GM12864 (cell line): ENCODE data around the gene KCNAB2.

Experiments used
- DNase-seq: peaks from one replicate; pipeline ENCODE4 v3.0.0-alpha.2; 2011; ENCODE audit warnings: low read depth
- H3K4me3 ChIP-seq: 2 replicates; pipeline ENCODE4 v1.5.1; 2011; ENCODE audit warnings: mild to moderate bottlenecking, low read depth, low read length, control low read depth
- TF ChIP-seq, protein P1 (sequence below): IDR thresholded peaks from 2 replicates; pipeline ENCODE4 v1.5.1; 2011; ENCODE audit warnings: low read depth, mild to moderate bottlenecking, moderate library complexity, low read length, control low read depth, inconsistent platforms; ENCODE audit errors: missing control alignments

Gene KCNAB2

GRCh38 chr1:6005276-6005917 is 40.3 kb upstream of the KCNAB2 start:
- TF ChIP-seq, protein P1, sequence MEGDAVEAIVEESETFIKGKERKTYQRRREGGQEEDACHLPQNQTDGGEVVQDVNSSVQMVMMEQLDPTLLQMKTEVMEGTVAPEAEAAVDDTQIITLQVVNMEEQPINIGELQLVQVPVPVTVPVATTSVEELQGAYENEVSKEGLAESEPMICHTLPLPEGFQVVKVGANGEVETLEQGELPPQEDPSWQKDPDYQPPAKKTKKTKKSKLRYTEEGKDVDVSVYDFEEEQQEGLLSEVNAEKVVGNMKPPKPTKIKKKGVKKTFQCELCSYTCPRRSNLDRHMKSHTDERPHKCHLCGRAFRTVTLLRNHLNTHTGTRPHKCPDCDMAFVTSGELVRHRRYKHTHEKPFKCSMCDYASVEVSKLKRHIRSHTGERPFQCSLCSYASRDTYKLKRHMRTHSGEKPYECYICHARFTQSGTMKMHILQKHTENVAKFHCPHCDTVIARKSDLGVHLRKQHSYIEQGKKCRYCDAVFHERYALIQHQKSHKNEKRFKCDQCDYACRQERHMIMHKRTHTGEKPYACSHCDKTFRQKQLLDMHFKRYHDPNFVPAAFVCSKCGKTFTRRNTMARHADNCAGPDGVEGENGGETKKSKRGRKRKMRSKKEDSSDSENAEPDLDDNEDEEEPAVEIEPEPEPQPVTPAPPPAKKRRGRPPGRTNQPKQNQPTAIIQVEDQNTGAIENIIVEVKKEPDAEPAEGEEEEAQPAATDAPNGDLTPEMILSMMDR: no peak
- no peak for DNase-seq
- no peak overlapping the region for H3K4me3 ChIP-seq

DNA sequence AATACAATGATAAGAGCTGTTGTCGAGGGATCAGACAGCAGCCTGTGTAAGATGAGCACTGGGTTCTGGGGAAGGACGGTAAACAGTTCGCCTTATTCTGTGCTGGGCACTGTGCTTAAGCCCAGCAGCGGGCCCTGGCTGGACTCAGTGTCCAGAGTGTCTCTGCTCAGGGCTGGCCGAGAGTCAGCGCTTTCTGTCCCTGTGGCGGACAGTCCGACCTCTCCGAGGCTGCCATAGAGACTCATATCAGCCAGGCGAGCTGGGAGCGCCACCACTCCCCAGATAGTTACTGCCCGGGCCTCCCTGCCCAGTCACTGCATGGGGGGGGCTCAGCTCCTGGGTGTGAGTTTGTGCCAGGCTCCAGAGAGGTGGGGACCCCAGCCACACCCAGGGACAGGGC is 38.8 kb upstream of the KCNAB2 start:
- TF ChIP-seq, protein P1: no peak
- no peak overlapping the region for H3K4me3 ChIP-seq
- no peak for DNase-seq

DNA sequence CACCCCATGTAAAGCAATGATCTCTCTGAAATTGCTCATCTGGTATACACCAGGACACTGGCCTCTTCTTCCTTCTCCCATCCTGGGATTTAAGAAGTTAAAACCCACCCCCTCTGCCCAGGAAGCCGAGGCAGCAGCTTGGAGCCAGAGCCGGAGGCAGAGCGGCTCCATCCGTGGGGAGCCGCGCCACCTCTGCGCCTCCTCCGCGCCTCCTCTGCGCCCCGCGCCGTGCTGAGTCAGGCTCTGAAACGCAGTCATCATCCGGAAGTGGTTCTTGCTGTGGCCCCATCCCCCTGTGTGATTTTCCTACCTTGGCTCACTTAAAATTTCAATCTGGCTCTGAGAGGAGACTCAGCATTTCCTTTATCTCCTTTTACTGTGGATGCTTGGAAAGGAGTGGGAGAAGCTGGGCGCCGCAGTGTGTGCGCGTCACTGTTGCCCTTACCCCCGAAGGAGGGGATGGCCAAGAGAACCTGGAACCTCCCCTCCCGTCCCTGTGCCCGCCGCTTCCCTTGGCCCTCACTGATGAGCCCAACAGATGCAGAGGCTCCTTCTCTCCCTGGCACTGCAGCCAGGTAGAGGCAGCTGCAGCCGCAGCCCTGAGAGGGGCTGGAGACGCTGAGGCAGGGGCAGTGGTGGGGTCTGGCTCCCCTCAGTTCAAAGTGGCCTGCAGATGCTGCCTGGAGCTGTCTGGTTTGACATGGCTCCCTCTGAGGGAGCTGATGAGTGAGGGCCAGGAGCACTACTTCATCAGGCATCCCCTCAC is 38.2 kb upstream of the KCNAB2 start:
- no peak overlapping the region for H3K4me3 ChIP-seq
- no peak for DNase-seq
- TF ChIP-seq, protein P1: no peak

DNA sequence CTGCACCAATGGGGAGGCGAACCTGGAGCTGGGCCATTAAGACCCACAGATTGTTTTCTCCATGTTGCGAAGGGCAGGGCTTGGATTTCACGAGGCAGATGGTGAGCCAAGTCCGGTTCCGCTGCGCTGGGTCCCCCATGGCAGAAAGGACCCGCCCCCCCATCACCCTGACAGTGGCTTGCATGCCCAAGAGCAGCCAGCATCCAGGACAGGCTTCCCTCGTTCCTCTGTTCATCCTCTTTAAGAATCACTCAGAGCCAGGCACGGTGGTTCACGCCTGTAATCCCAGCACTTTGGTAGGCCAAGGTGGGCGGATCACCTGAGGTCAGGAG is 37.6 kb upstream of the KCNAB2 start:
- TF ChIP-seq, protein P1: no peak
- no peak for DNase-seq
- H3K4me3 ChIP-seq: no peak overlapping the region

DNA sequence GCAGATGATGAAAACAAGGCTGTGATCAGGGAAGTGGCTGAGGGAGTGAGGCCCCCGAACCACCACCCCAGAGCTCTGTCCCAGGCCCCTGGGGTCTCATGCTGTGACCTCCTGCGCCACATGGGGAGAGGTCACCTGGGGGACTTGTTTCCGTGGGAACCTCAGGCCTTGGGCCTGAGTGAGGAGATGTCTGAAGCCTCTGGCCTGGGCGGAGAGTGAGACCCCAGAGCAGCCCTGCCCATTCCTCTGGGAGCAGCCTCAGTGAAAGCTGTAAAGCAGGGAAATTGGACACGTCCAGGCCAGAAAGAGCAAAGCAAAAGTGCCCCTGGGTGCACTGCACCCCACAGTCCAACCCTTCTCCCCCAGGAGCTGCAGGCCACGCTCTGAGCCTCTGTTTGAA is 37.0 kb upstream of the KCNAB2 start:
- no peak for DNase-seq
- TF ChIP-seq, protein P1: no peak
- H3K4me3 ChIP-seq: no peak overlapping the region

DNA sequence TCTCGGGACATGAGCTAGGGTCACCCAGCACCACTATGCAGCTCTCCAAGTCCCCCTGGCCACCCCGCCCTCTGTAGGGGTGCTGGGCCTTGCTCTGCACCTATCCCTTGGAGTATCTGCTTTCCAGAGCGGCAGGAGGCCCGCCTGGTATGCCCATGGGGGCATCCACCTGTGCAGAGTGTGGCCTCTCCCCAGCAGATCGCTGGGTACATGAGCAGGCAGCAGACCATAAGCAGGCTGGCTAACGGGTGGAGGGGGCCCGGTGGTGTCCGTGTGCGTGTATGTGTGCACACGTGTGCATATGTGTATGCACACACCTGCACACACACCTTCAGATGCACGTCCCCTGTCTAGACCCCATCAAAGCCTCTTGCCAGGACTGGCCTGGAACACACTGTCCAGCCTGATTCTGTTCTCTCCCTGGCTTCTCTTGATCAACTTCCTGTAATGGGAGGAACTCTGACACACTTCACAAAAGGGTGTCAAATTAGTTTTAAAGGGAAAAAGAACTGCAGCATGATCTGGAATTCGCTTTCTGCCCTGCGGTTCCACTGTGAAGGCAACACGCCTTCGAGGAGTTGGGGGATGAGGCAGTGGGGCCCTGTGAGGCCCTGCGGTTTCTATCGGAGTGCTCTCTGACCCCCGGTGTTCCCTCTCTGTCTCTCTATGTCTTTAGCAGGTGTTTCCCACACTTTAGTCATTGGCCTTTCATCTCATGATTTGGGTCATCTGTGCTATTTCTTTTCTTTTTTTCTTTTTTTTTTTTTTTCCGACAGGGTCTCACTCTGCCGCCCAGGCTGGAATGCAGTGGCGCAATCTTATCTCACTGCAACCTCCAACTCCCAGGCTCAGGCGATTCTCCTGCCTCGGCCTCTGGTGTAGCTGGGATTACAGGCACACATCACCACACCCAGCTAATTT is 36.3 kb upstream of the KCNAB2 start:
- H3K4me3 ChIP-seq: no peak overlapping the region
- no peak for DNase-seq
- TF ChIP-seq, protein P1: no peak
